ENCODE measurements around the gene BBS7. TPM values are rescaled to one million over a fixed set of nuclear protein-coding genes. Genes with fewer than 3 reads are reported as not detected.

BBS7 gene
- total and polyA plus RNA-seq, 10 of the 15 experiments (the other 5 are each of a cell fraction or from before 2014, with no cell fraction given) = 5.2 to 15.2 (median 9.0) TPM

DNA sequence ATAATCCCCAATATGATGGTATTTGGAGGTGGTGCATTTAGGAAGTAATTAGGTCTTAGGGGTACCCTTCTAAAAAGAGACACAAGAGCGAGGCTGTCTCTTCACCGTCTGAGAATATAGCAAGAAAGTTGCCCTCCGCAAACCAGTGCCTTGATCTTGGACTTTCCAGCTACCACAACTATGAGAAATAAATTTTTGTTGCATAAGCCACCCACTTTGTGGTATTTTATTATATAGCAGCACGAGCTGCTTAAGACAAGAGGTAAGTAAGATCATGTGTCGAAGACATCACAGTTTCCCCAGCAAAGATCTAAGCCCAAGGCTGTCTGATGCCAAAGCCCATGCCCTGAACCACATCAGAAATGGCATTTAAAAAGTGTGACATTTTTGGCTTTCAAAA, 78.8 kb downstream of the BBS7 start:
- POLR2A ChIA-PET = no interaction called here

More for the DNA sequence above, 78.8 kb downstream of the BBS7 start:
- Histone ChIP-seq H3K4me1 (ENCODE audit: control insufficient read depth, insufficient read depth, low read length) (peaks cover 32% of the 10 kb centered on the region), H3K4me3 (no peak overlapping the region), H3K27me3 (replicated peaks in 1 of 2; ENCODE audit: control insufficient read depth in 2 of 2, insufficient read depth in 2 of 2, low read length in 1 of 2) (no peaks in the 10 kb centered on the region), H4K20me1 (ENCODE audit: control insufficient read depth, insufficient read depth) (no peaks in the 10 kb centered on the region), H3K27ac (ENCODE audit: control insufficient read depth, insufficient read depth) (no peak overlapping the region), H3K4me2 (ENCODE audit: control insufficient read depth, insufficient read depth) (no peak overlapping the region), H3K36me3 (ENCODE audit: control insufficient read depth in 2 of 2, insufficient read depth in 2 of 2, low read length in 1 of 2) (no peaks in the 10 kb centered on the region), H3K79me2 (ENCODE audit: control insufficient read depth, insufficient read depth, low read length) (no peaks in the 10 kb centered on the region), H3K9me3 (replicated peaks; ENCODE audit: control insufficient read depth, insufficient read depth, low read length) (no peaks in the 10 kb centered on the region), H2AFZ (ENCODE audit: control insufficient read depth, low read depth, low read length) (no peak overlapping the region), H3K9ac (ENCODE audit: control insufficient read depth, insufficient read depth, low read length) (no peak overlapping the region)
- no TSS peak for BruUV-seq (replicated peaks)
- TF ChIP-seq SUZ12 (IDR thresholded peaks at IDR 0.05; ENCODE audit: unreplicated experiment) (no peak), YBX1 (IDR thresholded peaks at IDR 0.05) (no peak), SRF (IDR thresholded peaks at IDR 0.05; ENCODE audit: low read depth in 2 of 2, low read length in 2 of 2) (no peak), ZNF24 (IDR thresholded peaks at IDR 0.05) (no peak), NFXL1 (IDR thresholded peaks at IDR 0.05; ENCODE audit: borderline replicate concordance) (no peak), SPI1 (IDR thresholded peaks at IDR 0.05; ENCODE audit: borderline replicate concordance, insufficient read depth, low read depth, low read length) (no peak), CHD2 (IDR thresholded peaks at IDR 0.05; ENCODE audit: borderline replicate concordance, low read depth, low read length) (no peak), IKZF1 (conservative IDR thresholded peaks at IDR 0.05) (no peak), ETV6 (conservative IDR thresholded peaks at IDR 0.05 in 1 of 2, IDR thresholded peaks at IDR 0.05 in 1 of 2; ENCODE audit: borderline replicate concordance in 1 of 2, low read depth in 1 of 2) (no peak)
- TF ChIP-seq, protein P1, sequence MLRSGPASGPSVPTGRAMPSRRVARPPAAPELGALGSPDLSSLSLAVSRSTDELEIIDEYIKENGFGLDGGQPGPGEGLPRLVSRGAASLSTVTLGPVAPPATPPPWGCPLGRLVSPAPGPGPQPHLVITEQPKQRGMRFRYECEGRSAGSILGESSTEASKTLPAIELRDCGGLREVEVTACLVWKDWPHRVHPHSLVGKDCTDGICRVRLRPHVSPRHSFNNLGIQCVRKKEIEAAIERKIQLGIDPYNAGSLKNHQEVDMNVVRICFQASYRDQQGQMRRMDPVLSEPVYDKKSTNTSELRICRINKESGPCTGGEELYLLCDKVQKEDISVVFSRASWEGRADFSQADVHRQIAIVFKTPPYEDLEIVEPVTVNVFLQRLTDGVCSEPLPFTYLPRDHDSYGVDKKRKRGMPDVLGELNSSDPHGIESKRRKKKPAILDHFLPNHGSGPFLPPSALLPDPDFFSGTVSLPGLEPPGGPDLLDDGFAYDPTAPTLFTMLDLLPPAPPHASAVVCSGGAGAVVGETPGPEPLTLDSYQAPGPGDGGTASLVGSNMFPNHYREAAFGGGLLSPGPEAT (IDR thresholded peaks at IDR 0.05; ENCODE audit: low read depth) = no peak
- TF ChIP-seq, protein P2, sequence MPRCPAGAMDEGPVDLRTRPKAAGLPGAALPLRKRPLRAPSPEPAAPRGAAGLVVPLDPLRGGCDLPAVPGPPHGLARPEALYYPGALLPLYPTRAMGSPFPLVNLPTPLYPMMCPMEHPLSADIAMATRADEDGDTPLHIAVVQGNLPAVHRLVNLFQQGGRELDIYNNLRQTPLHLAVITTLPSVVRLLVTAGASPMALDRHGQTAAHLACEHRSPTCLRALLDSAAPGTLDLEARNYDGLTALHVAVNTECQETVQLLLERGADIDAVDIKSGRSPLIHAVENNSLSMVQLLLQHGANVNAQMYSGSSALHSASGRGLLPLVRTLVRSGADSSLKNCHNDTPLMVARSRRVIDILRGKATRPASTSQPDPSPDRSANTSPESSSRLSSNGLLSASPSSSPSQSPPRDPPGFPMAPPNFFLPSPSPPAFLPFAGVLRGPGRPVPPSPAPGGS (IDR thresholded peaks at IDR 0.05; ENCODE audit: borderline replicate concordance, insufficient read depth, low read depth, low read length, poor library complexity, severe bottlenecking) = no peak
- TF ChIP-seq, protein P3, sequence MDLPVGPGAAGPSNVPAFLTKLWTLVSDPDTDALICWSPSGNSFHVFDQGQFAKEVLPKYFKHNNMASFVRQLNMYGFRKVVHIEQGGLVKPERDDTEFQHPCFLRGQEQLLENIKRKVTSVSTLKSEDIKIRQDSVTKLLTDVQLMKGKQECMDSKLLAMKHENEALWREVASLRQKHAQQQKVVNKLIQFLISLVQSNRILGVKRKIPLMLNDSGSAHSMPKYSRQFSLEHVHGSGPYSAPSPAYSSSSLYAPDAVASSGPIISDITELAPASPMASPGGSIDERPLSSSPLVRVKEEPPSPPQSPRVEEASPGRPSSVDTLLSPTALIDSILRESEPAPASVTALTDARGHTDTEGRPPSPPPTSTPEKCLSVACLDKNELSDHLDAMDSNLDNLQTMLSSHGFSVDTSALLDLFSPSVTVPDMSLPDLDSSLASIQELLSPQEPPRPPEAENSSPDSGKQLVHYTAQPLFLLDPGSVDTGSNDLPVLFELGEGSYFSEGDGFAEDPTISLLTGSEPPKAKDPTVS (IDR thresholded peaks at IDR 0.05; ENCODE audit: low read depth, low read length) = no peak
- TF ChIP-seq, protein P4, sequence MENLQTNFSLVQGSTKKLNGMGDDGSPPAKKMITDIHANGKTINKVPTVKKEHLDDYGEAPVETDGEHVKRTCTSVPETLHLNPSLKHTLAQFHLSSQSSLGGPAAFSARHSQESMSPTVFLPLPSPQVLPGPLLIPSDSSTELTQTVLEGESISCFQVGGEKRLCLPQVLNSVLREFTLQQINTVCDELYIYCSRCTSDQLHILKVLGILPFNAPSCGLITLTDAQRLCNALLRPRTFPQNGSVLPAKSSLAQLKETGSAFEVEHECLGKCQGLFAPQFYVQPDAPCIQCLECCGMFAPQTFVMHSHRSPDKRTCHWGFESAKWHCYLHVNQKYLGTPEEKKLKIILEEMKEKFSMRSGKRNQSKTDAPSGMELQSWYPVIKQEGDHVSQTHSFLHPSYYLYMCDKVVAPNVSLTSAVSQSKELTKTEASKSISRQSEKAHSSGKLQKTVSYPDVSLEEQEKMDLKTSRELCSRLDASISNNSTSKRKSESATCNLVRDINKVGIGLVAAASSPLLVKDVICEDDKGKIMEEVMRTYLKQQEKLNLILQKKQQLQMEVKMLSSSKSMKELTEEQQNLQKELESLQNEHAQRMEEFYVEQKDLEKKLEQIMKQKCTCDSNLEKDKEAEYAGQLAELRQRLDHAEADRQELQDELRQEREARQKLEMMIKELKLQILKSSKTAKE (IDR thresholded peaks at IDR 0.05; ENCODE audit: low read depth, poor library complexity, severe bottlenecking) = no peak
- ChIA-PET SMC1A (ENCODE audit: uncharacterized antibody, unreplicated experiment) (interaction anchor here (0.6 to 2.1 kb wide), 4 partner anchors 8 to 106 kb away, joined by 4 to 8 read pairs (median 4); partner anchors contain the start of gene EXOSC9), RAD21 (ENCODE audit: unreplicated experiment) (no interaction called here), CTCF (no interaction called here)
- ATAC-seq (no peak), DNase-seq (ENCODE audit: low read depth, low spot score) (no peak), FAIRE-seq (no peak)
- WGBS (ENCODE audit: insufficient coverage, insufficient replicate concordance, low lambda C conversion rate, missing lambda C conversion rate) = 78% methylated on average over 5 of the region's 5 CpGs
- intact Hi-C loops (cut with micrococcal nuclease; ENCODE audit: unreplicated experiment) = no loop called here
- in situ Hi-C loops (cut with MboI) = no loop called here
